HK-2 (cell line): ENCODE data around the gene UFSP1.
"Not testable (repeated sequence)": the region's sequence is repeated elsewhere in the genome, so short reads cannot be mapped to it uniquely, and the experiment has no call there.

ENCODE experiments used
- DNase-seq: peaks from one replicate; pipeline ENCODE4 v3.0.0-alpha.2; 2018; ENCODE audit not compliant: unreplicated experiment

Gene UFSP1

GRCh38 chr7:100888988-100889750 lies at the start of gene UFSP1:
Gene UFSP1 (minus strand): TSS chr7:100889715. CDS start chr7:100889271, 444 bp downstream.
- DNase-seq = no peak

- DNase-seq = not testable (repeated sequence)
Measured at GRCh38 chr7:100936167-100936566, 46.7 kb upstream of the UFSP1 start.

GRCh38 chr7:100935381-100935780 lies 45.9 kb upstream of the UFSP1 start:
- DNase-seq = not testable (repeated sequence)

GRCh38 chr7:100933734-100934133 lies 44.2 kb upstream of the UFSP1 start:
- DNase-seq = no peak

- DNase-seq = no peak
Measured at GRCh38 chr7:100929808-100930174, 40.3 kb upstream of the UFSP1 start.

- DNase-seq = not testable (repeated sequence)
Measured at GRCh38 chr7:100923616-100924015, 34.1 kb upstream of the UFSP1 start.

- DNase-seq = no peak
Measured at GRCh38 chr7:100921039-100921438, 31.5 kb upstream of the UFSP1 start.

GRCh38 chr7:100919779-100920437 lies 30.4 kb upstream of the UFSP1 start:
- not testable (repeated sequence) for DNase-seq

- not testable (repeated sequence) for DNase-seq
Measured at GRCh38 chr7:100919335-100919734, 29.8 kb upstream of the UFSP1 start.

GRCh38 chr7:100914879-100915447 lies 25.4 kb upstream of the UFSP1 start:
- DNase-seq = no peak

- no peak for DNase-seq
Measured at GRCh38 chr7:100914208-100914878, 24.8 kb upstream of the UFSP1 start.

GRCh38 chr7:100911484-100911883 lies 22.0 kb upstream of the UFSP1 start:
- DNase-seq = no peak

GRCh38 chr7:100910443-100910842 lies 20.9 kb upstream of the UFSP1 start:
- DNase-seq = not testable (repeated sequence)

GRCh38 chr7:100908512-100908911 lies 19.0 kb upstream of the UFSP1 start:
- DNase-seq = no peak

GRCh38 chr7:100902638-100903037 lies 13.1 kb upstream of the UFSP1 start:
- DNase-seq = no peak

GRCh38 chr7:100901921-100902332 lies 12.4 kb upstream of the UFSP1 start:
- DNase-seq = no peak

- no peak for DNase-seq
Measured at GRCh38 chr7:100900978-100901377, 11.5 kb upstream of the UFSP1 start.

- DNase-seq = no peak
Measured at GRCh38 chr7:100899432-100899831, 9.9 kb upstream of the UFSP1 start.

GRCh38 chr7:100897772-100898454 lies 8.4 kb upstream of the UFSP1 start:
- DNase-seq = no peak

GRCh38 chr7:100896732-100897608 lies 7.5 kb upstream of the UFSP1 start:
- DNase-seq = no peak
